K562 (cell line): ENCODE data around the gene NLRP6. TPM values are rescaled to one million over a fixed set of nuclear protein-coding genes. Genes with fewer than 3 reads are reported as not detected.

Experiments used
- ATAC-seq: fragments of 200-7000 bp; cut with Tn5 transposase; 3 replicates; pipeline ENCODE4 v1.9.1; 2020; ENCODE audit warnings: moderate library complexity
- BruUV-seq: library from RNA; stranded (reverse); fragments of 400-500 nt; replicated peaks from 2 replicates; lab custom pipeline; 2021; lab: Mats Ljungman, UMichigan
- CTCF ChIA-PET: fragments of 300-600 bp; formaldehyde crosslinking; extraction: SDS; loops from one replicate; lab custom pipeline; 2021; ENCODE audit warnings: low intra/inter-chr PET ratio; lab: Yijun Ruan, JAX
- POLR2A ChIA-PET: fragments of 300-600, 350-650 bp; sonication (Branson Sonifier 250); formaldehyde crosslinking; extraction: SDS; loops from one replicate; lab custom pipeline; 2021; ENCODE audit warnings: antibody characterized with exemption, inconsistent platforms; lab: Yijun Ruan, JAX
- DNase-seq, 4 experiments: peaks; one replicate each; pipeline versions ENCODE4 v3.0.0 to v3.0.0-alpha.2; 2011 to 2018; ENCODE audit warnings: low spot score in 3 of 4, mixed read lengths in 3 of 4; ENCODE audit errors: extremely low read depth in 1 of 4
- FAIRE-seq: peaks from 2 replicates; lab custom pipeline; 2011; peaks lifted over from hg19 to GRCh38; lab: Jason Lieb, UNC
- H2AFZ ChIP-seq: 2 replicates; pipeline ENCODE4 v1.6.0; 2011; ENCODE audit warnings: low read depth, low read length, control low read depth, inconsistent platforms
- H3K27ac ChIP-seq: fragments of 200-600 bp; 3 replicates; pipeline ENCODE4 v1.8.0; 2011; ENCODE audit warnings: low read depth, mild to moderate bottlenecking, control low read depth, inconsistent platforms, low read length, moderate library complexity, mixed read lengths; ENCODE audit errors: extremely low read depth
- H3K27me3 ChIP-seq, 2 experiments: fragments of 300-600 bp in 1 of 2; 2 replicates in 1 of 2; 3 replicates in 1 of 2; pipeline versions ENCODE4 v1.6.0 to v1.8.0; 2011; ENCODE audit warnings: inconsistent platforms in 2 of 2, low read length in 2 of 2, mild to moderate bottlenecking in 1 of 2, mixed read lengths in 1 of 2, moderate library complexity in 1 of 2; ENCODE audit not compliant: control insufficient read depth in 2 of 2, insufficient read depth in 2 of 2
- H3K36me3 ChIP-seq: fragments of 300-600 bp; 3 replicates; pipeline ENCODE4 v1.8.0; 2011; ENCODE audit warnings: mild to moderate bottlenecking, low read length, inconsistent platforms; ENCODE audit not compliant: control insufficient read depth, insufficient read depth
- H3K4me1 ChIP-seq, 2 experiments: fragments of 200-600 bp in 1 of 2; replicated peaks in 1 of 2; 2 replicates in 1 of 2; 3 replicates in 1 of 2; pipeline versions ENCODE4 v1.5.1 to v1.8.0; 2011; ENCODE audit warnings: inconsistent platforms in 2 of 2, low read length in 2 of 2, mild to moderate bottlenecking in 1 of 2, mixed read lengths in 1 of 2, moderate library complexity in 1 of 2; ENCODE audit not compliant: control insufficient read depth in 2 of 2, insufficient read depth in 2 of 2
- H3K4me2 ChIP-seq: 2 replicates; pipeline ENCODE4 v1.6.1; 2011; ENCODE audit warnings: low read length, control low read depth, inconsistent platforms, mixed read lengths; ENCODE audit not compliant: insufficient read depth
- H3K4me3 ChIP-seq: fragments of 200-600 bp; sonication (generic), shearing (Covaris generic); 2 replicates; pipeline ENCODE4 v1.5.1; 2016; ENCODE audit warnings: control low read depth, inconsistent platforms
- H3K79me2 ChIP-seq: fragments of 200-600 bp; 3 replicates; pipeline ENCODE4 v1.8.0; 2011; ENCODE audit warnings: low read length, inconsistent platforms; ENCODE audit not compliant: control insufficient read depth, insufficient read depth
- H3K9ac ChIP-seq, 2 experiments: 2 replicates each; pipeline versions ENCODE4 v1.6.0 to v1.6.1; 2011; ENCODE audit warnings: low read depth in 2 of 2, low read length in 2 of 2, control low read depth in 1 of 2, inconsistent platforms in 1 of 2, mild to moderate bottlenecking in 1 of 2, mixed read lengths in 1 of 2; ENCODE audit not compliant: insufficient read depth in 1 of 2
- H3K9me1 ChIP-seq: one replicate; pipeline ENCODE4 v1.6.0; 2011; ENCODE audit warnings: inconsistent platforms, mild to moderate bottlenecking, low read length, moderate library complexity; ENCODE audit not compliant: control insufficient read depth, insufficient read depth
- H3K9me3 ChIP-seq: replicated peaks from 2 replicates; pipeline ENCODE4 v1.5.1; 2011; ENCODE audit warnings: low read depth, low read length, inconsistent platforms; ENCODE audit not compliant: control insufficient read depth, insufficient read depth
- H4K20me1 ChIP-seq: replicated peaks from 2 replicates; pipeline ENCODE4 v1.6.1; 2011; ENCODE audit warnings: low read length, inconsistent platforms, mixed read lengths; ENCODE audit not compliant: control insufficient read depth, insufficient read depth
- JUND ChIP-seq, 2 experiments: IDR thresholded peaks; 2 replicates in 1 of 2; 3 replicates in 1 of 2; pipeline ENCODE4 v1.6.1; 2011; ENCODE audit warnings: borderline replicate concordance in 2 of 2, low read depth in 2 of 2, low read length in 2 of 2, improper control_type of control experiment in 1 of 2, missing biosample characterization in 1 of 2, missing genetic modification characterization in 1 of 2, missing genetic modification reagents in 1 of 2
- MCM3 ChIP-seq: fragments of 450-650 bp; IDR thresholded peaks from 2 replicates; pipeline ENCODE4 v1.6.1; 2016
- MEF2A ChIP-seq: IDR thresholded peaks from 2 replicates; pipeline ENCODE4 v1.6.1; 2011; ENCODE audit warnings: low read depth, mild to moderate bottlenecking, low read length, moderate library complexity; ENCODE audit not compliant: control insufficient read depth
- WGBS: fragments of 100-300 bp; shearing (Covaris generic); methylation state at CpG from one replicate; pipeline ENCODE4 v1.1.6; 2016; ENCODE audit warnings: low coverage, mixed read lengths; ENCODE audit not compliant: insufficient coverage; ENCODE audit errors: missing lambda C conversion rate; 5-methylcytosine and 5-hydroxymethylcytosine counted together
- in situ Hi-C: fragments of 300-500 bp; cut with MboI; formaldehyde crosslinking; loops from 4 replicates; pipeline ENCODE4 v1.15.0; 2018; ENCODE audit warnings: inconsistent platforms, mixed read lengths
- intact Hi-C: fragments of 100-400 bp; cut with micrococcal nuclease; formaldehyde crosslinking; loops from 2 replicates; pipeline ENCODE4 v1.14.2; 2022
- polyA plus RNA-seq, 8 experiments: library from polyadenylated mRNA; depleted of rRNA in 4 of 8; stranded (reverse) in 5 of 8; unstranded in 3 of 8; fragments of >200 nt; fragmentation: Nextera tagmentation in 2 of 8; fragmentation: Illumina TruSeq in 1 of 8; extraction: Ambion mirVana in 2 of 8; extraction: Trizol in 1 of 8; gene quantifications; 2 replicates each; pipeline versions ENCODE4 v1.2.1 to v1.2.3, GENCODE V29; 2011 to 2014; ENCODE audit warnings: inconsistent platforms in 1 of 8, missing spikeins in 1 of 8
- total RNA-seq, 7 experiments: library from RNA; depleted of rRNA in 6 of 7; stranded (reverse); fragments of >200 nt in 6 of 7; fragmentation: Illumina TruSeq in 2 of 7; extraction: Trizol in 2 of 7; gene quantifications; 2 replicates each; pipeline versions ENCODE4 v1.2.1 to v1.2.3, GENCODE V29; 2011 to 2021; ENCODE audit warnings: low replicate concordance in 1 of 7
- TF ChIP-seq, protein P1 (sequence below): sonication (generic); formaldehyde crosslinking; IDR thresholded peaks from 2 replicates; pipeline ENCODE4 v1.8.1; 2023; ENCODE audit warnings: mild to moderate bottlenecking, missing genetic modification reagents

The NLRP6 gene
- total and polyA plus RNA-seq, 9 of the 15 experiments (the other 6 are each of a cell fraction or from before 2014, with no cell fraction given) = 0.03 to 0.18 (median 0.15) TPM; not detected in 5

DNA sequence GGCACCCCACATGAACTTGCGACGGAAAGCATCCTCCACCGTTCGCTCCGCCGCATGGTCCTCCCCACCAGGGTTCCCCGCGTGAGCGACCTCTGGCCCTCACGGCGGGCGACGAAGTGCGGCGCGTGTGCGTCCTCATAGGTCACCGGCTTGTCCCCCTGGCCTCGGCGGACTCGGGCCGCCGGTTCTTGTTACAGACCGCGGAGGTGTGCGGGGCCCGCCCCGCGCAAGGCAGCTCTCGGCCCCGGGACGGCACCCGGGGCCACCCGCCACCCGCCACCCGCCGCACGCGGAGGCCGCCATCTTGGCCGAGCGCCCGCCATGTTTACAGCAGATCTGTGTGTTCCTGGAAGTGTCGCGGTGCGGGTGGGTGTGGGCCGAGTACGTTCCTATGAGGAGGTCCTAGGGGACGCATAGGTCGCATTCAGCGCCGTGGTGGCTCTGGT, 25.9 kb downstream of the NLRP6 start:
- FAIRE-seq = no peak
- Histone ChIP-seq H3K9ac (no peak overlapping the region), H3K27ac (no peak overlapping the region), H3K79me2 (peaks cover 10% of the 10 kb centered on the region), H3K36me3 (no peaks in the 10 kb centered on the region), H2AFZ (no peak overlapping the region), H3K9me3 (no peaks in the 10 kb centered on the region; the same call in 1 of the 2 replicates), H3K27me3 (no peaks in the 10 kb centered on the region), H4K20me1 (no peaks in the 10 kb centered on the region), H3K4me3 (no peak overlapping the region), H3K4me1 (peaks cover 11 to 45% of the 10 kb centered on the region in 2 experiments), H3K9me1 (no peaks in the 10 kb centered on the region), H3K4me2 (no peak overlapping the region)
- ChIA-PET POLR2A (interaction anchor here (1.2 kb wide), 1 partner anchor 8 kb away, joined by 3 read pairs; no protein-coding TSS in a partner anchor), CTCF (interaction anchor here (0.9 kb wide), 1 partner anchor 52 kb away, joined by 3 read pairs; no protein-coding TSS in a partner anchor)
- WGBS = 96% methylated on average over 28 of the region's 52 CpGs
- no peak for DNase-seq
- ATAC-seq = no peak
- TF ChIP-seq MCM3 (no peak), MEF2A (no peak), JUND (IDR thresholded peaks at IDR 0.05; ENCODE audit: borderline replicate concordance, low read depth, low read length) (no peak), JUND (tag; IDR thresholded peaks at IDR 0.05; ENCODE audit: borderline replicate concordance, low read depth, low read length) (no peak)
- TF ChIP-seq, protein P1, sequence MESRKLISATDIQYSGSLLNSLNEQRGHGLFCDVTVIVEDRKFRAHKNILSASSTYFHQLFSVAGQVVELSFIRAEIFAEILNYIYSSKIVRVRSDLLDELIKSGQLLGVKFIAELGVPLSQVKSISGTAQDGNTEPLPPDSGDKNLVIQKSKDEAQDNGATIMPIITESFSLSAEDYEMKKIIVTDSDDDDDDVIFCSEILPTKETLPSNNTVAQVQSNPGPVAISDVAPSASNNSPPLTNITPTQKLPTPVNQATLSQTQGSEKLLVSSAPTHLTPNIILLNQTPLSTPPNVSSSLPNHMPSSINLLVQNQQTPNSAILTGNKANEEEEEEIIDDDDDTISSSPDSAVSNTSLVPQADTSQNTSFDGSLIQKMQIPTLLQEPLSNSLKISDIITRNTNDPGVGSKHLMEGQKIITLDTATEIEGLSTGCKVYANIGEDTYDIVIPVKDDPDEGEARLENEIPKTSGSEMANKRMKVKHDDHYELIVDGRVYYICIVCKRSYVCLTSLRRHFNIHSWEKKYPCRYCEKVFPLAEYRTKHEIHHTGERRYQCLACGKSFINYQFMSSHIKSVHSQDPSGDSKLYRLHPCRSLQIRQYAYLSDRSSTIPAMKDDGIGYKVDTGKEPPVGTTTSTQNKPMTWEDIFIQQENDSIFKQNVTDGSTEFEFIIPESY (CRISPR knock-in tag) = peak; percentile 89
- in situ Hi-C loops = no loop called here
- intact Hi-C loops = loop anchor here (2.0 kb wide), 1 partner anchor 51 kb away; no protein-coding TSS in a partner anchor
- no TSS peak for BruUV-seq
